Kidney epithelial cell (primary cell): ENCODE results near the gene KCNK6. TPM values are rescaled to one million over a fixed set of nuclear protein-coding genes. Genes with fewer than 3 reads are reported as not detected.

Experiments used
- DNase-seq: peaks from one replicate; pipeline ENCODE4 v3.0.0-alpha.2; 2010; ENCODE audit warnings: low read depth
- H3K27me3 ChIP-seq: 2 replicates; pipeline ENCODE4 v1.6.0; 2011; ENCODE audit warnings: low read length; ENCODE audit not compliant: control insufficient read depth, insufficient read depth
- H3K36me3 ChIP-seq: 2 replicates; pipeline ENCODE4 v1.5.1; 2011; ENCODE audit warnings: low read length; ENCODE audit not compliant: control insufficient read depth, insufficient read depth
- H3K4me3 ChIP-seq: 2 replicates; pipeline ENCODE4 v1.5.1; 2011; ENCODE audit warnings: low read depth, mild to moderate bottlenecking, control low read depth, low read length
- CTCF ChIP-seq: IDR thresholded peaks from 2 replicates; pipeline ENCODE4 v1.5.1; 2011; ENCODE audit warnings: mild to moderate bottlenecking, moderate library complexity, low read length, control low read depth, inconsistent platforms; ENCODE audit not compliant: insufficient read depth, poor library complexity, severe bottlenecking
- total RNA-seq: library from RNA; depleted of rRNA; stranded (reverse); fragments of >200 nt; gene quantifications from 2 replicates; pipeline ENCODE4 v1.2.3, GENCODE V29; 2015

The KCNK6 gene
- total RNA-seq, 1 donor from 2014 or later = 3.6 TPM

- Histone ChIP-seq H3K4me3 (no peak overlapping the region), H3K36me3 (no peaks in the 10 kb centered on the region), H3K27me3 (peaks cover 45% of the 10 kb centered on the region)
- no peak for DNase-seq
- no peak for TF ChIP-seq CTCF
These were observed 36.4 kb downstream of the KCNK6 start for GRCh38 chr19:38355728-38356725.

GRCh38 chr19:38358071-38358470 lies 38.4 kb downstream of the KCNK6 start:
- no peak for TF ChIP-seq CTCF

GRCh38 chr19:38359242-38360021 lies 39.8 kb downstream of the KCNK6 start:
- Histone ChIP-seq H3K4me3 (no peak overlapping the region), H3K36me3 (no peaks in the 10 kb centered on the region), H3K27me3 (peaks cover 50% of the 10 kb centered on the region)
- no peak for DNase-seq
- TF ChIP-seq CTCF = no peak

More at GRCh38 chr19:38358071-38358470, 38.4 kb downstream of the KCNK6 start:
- peaks cover 51% of the 10 kb centered on the region for H3K27me3 ChIP-seq
- DNase-seq = no peak
- H3K4me3 ChIP-seq = no peak overlapping the region
- no peaks in the 10 kb centered on the region for H3K36me3 ChIP-seq

- no peaks in the 10 kb centered on the region for H3K36me3 ChIP-seq
- H3K4me3 ChIP-seq = no peak overlapping the region
- no peak for TF ChIP-seq CTCF
- H3K27me3 ChIP-seq = peaks cover 47% of the 10 kb centered on the region
- no peak for DNase-seq
These were observed 40.7 kb downstream of the KCNK6 start for GRCh38 chr19:38360351-38360750.

- Histone ChIP-seq H3K36me3 (no peaks in the 10 kb centered on the region), H3K4me3 (peak overlapping the region; percentile 58), H3K27me3 (peaks cover 47% of the 10 kb centered on the region)
- no peak for TF ChIP-seq CTCF
- DNase-seq = no peak
These were observed 41.4 kb downstream of the KCNK6 start for GRCh38 chr19:38360839-38361631.
